Activated T-cell treated with anti-CD3 and anti-CD28 coated beads for 24 hours (primary cell): ENCODE results near the gene SMC1A.

Experiments used
- DNase-seq: peaks from one replicate; pipeline ENCODE4 v3.0.0-alpha.2; 2020; ENCODE audit warnings: low read depth

The SMC1A gene

GRCh38 chrX:53340852-53341645 is 81.4 kb downstream of the SMC1A start:
- no peak for DNase-seq

- no peak for DNase-seq
Measured at GRCh38 chrX:53337101-53337500, 85.4 kb downstream of the SMC1A start.

DNA sequence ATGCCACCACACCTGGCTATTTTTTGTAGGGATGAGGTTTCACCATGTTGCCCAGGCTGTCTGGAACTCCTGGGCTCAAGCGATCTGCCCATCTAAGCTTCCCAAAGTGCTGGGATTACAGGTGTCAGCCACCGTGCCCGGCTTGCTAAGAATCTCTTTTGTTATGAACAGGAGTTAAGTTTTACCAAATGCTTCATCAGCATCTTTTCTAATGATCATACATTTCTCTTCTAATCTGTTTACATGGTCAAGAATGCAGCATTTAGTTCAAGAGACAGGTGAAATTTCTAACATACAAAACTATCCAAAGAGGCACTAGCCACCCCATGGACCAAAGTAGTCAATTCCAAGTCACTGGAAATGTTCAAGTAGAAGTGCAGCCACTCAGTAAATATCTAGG is 88.6 kb downstream of the SMC1A start:
- DNase-seq, result no peak

GRCh38 chrX:53332204-53332603 is 90.2 kb downstream of the SMC1A start:
- no peak for DNase-seq

DNA sequence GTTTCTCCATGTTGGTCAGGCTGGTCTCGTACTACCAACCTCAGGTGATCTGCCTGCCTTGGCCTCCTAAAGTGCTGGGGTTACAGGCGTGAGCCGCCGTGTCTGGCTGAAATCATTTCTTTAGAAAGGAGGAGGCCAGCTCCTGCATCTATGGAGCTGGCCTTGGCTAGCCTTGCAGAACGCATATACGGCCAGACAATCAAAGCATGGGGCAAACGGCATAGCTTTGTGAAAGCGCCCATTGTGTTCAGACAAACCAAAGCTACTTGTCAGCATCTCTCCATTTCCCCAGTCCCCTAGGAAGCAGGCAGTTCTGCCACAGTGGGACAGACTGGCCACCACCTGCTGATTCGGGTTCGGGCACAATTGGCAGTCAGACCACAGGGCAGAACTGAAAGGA is 92.1 kb downstream of the SMC1A start:
- no peak for DNase-seq

DNA sequence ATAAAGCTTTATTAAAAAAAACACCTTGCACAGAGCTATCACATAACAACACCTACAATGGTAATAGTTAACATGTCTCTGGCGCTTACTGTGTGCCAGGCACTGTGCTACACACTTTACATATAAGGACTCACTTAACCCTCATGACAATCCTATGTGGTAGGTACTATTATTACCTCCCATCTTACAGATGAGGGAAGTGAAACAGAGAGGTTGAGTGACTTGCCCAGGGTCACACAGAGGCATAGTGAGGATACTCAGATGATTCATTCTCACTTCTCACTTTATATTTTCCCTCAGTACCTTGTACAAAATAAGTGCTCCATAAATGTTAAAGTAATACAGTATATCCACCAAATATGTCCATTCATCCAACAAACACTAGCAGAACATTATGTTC is 97.7 kb downstream of the SMC1A start:
- DNase-seq, result no peak
